Ishikawa (cell line): ENCODE measurements around the gene ATP6V0E2.

Source experiments
- RAD21 ChIP-seq: IDR thresholded peaks from 2 replicates; pipeline ENCODE4 v1.6.1; 2012; ENCODE audit warnings: low read depth
- TAF1 ChIP-seq: IDR thresholded peaks from 2 replicates; pipeline ENCODE4 v1.6.1; 2012; ENCODE audit warnings: low read depth, mild to moderate bottlenecking
- YY1 ChIP-seq: IDR thresholded peaks from 2 replicates; pipeline ENCODE4 v1.6.1; 2012; ENCODE audit warnings: low read depth

DNA sequence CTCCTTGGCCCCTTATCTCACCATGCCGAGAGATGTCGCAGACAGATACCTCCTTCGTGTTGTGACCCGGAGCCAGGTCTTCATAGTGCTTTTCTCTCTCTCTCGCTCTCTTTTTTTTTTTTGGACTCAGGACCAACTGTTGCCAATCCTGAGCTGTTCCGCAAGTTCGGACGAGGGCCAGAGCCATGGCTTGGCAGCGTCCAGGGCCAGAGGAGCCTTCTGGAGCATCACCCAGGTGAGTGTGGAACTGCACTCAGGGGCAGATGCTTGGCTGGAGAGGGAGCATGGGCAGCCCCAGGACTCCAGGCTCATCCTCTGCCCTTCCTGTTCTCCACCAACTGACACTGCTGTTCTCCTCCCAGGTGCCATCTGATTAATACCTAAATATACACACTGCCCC is 27.7 kb upstream of the ATP6V0E2 start:
- TF ChIP-seq TAF1 (no peak), RAD21 (no peak), YY1 (no peak)
